HG03066 (cell line): Measurements from ENCODE around the gene HSBP1L1.
"Not testable (repeated sequence)": the region's sequence is repeated elsewhere in the genome, so short reads cannot be mapped to it uniquely, and the experiment has no call there.

Experiments used
- ATAC-seq: cut with Tn5 transposase; IDR thresholded peaks from one replicate; pipeline ENCODE4 v1.9.1; 2021; ENCODE audit warnings: low read depth; ENCODE audit not compliant: unreplicated experiment

The HSBP1L1 gene

DNA sequence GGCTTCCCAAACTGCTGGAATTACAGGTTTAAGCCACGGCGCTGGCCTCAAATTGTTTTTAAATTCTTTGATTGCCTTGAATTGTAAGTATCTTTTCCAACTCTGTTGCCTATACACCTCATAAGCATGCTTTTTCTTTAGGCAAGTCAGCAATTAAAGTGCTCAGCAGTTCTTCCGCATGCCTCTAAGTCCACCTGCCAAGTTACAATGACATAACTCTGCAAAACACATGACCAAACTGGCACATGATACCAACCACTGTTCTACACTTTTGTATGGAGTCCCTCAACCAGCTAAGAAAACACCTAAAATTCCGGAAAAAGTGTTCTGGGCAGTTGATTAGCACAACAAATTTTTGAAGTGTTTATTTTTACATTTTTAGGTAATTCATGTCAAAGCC is 18.8 kb downstream of the HSBP1L1 start:
- no peak for ATAC-seq

DNA sequence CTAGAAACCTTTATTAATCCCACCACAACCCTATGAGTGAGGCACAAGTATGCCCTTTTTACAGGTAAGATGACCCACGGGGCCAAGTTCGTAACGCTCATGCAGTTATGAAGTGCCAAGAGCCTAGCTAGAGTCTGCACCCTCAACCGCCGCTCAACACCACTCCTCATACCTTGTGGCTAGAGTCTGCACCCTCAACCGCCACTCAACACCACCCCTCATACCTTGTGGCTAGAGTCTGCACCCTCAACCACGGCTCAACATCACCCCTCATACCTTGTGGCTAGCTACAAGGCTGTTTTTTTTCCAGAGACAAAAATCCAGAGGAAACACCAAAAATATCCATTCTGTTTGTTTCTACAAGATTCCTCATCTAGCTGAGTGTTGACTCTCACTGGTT is 19.4 kb downstream of the HSBP1L1 start:
- no peak for ATAC-seq

DNA sequence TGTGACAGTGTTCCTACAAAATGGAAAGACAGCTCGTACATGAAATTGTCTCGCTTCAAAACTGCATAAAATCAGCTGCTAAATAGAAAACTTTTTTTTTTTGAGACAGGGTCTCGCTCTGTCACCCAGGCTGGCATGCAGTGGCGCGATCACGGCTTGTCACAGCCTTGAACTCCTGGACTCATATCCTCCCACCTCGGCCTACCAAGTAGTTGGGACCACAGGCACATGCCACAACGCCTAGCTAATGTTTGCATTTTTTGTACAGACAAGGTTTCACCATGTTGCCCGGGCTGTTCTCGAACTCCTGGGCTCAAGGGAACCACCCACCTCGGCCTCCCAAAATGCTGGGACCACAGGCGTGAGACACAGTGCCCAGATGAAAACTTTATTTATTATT is 20.7 kb downstream of the HSBP1L1 start:
- no peak for ATAC-seq

DNA sequence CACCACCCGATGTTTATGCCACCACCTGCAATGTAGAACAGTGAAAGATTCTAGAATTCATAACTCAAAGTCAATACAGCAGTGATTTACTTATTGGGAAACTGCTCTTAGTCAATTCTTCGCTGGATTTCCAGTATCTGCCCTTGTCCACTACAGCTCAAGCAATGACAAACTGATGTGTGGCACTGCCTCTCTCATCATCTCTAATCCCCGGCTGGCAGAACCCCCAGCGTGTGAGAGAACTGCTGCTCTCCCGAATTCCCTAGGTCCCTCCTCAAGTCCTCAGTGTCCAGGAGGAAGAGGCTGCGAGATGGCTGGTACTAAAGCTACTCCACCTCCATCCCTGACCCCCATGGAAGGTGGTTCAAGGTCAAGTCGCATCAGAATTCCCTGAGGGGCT is 22.3 kb downstream of the HSBP1L1 start:
- no peak for ATAC-seq

DNA sequence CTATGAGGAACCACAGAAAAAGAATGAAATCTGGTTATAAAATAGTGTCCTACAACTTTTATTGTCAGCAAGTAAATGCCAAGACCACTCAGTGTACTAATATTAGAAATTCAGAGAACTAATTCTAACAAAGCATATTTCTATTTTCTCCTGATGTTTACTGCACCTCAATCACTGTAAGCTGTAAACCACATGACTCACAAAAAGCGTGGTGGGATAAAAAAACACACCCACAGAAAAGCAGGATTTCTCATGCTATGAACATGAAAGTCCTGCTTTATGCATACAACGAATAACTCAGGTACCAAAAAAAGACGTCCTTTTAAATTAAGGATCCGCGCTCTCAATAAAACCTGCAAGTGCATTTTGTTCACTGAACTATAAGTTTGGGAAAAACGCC is 23.1 kb downstream of the HSBP1L1 start:
- no peak for ATAC-seq

DNA sequence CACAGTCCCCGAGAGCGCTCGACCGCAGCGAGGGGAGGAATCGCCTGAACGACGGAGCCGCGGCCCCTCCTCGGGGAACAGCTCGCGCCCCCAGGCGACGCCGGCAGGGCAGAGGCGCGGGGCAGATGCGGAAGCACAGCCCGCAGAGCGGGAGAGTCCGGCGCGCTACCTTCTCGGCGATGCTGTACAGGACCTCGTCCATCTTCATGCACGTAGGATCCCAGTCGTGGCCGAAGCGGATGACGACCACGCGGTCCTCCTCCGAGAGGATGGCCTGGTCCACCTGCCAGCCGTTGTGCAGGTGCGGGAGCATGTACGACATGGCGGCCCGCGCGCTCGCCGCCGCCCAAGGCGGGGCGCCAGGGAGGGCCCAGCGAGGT is 23.6 kb downstream of the HSBP1L1 start:
- ATAC-seq: peak; percentile 64

DNA sequence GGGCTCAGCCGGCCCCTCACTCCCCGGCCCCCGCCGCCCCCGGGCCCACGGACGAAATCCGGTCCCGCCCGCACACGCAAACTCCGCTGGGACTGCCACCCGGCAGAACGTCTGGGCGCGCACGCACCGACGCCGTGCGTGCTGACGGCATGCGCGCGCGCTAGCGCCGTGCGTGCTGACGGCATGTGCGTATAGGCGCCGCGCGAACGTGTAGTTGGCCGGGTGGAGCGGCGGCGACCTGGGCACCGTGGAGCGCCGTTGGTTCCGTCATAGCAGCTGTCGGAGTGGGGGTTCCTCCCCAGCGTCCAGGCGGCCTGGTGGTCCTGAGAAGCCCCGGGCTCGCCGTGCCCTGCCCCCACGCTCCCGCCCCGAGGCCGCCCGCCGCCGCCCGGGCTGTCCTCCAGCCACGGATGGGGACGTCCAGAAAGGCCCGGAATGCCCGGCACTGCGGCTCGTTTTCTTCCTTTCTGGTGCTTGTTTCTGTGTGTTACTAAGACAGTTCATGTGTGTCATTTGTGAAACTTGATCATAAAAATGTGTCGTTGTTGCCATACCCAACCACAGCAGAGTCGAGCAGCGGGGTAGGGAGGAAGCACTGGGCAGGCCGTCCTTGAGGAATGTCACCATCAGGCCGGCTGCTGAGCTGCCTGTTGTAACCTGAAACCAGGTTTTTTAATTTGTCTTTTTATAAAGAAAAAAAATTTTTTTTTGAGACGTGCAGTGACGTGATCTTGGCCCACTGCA is 24.2 kb downstream of the HSBP1L1 start, which contains the start of gene TXNL4A:
TSS of gene TXNL4A (minus strand) at position 113 of the 744 bp plus-strand sequence. CDS start 171 bp downstream, outside the sequence.
- peak; percentile 94 for ATAC-seq

DNA sequence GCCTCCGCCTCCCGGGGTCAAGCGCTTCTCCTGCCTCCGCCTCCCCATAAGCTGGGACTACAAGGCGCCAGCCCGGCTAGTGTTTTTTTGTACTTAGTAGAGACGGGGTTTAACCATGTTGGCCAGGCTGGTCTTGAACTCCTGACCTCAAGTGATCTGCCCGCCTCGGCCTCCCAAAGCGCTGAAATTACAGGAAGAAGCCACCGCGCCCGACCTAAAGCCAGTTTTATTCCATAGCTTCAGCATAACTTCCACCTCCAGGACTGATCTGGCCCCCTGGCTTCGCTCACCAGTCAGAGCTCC is 24.7 kb downstream of the HSBP1L1 start:
- ATAC-seq: no peak

DNA sequence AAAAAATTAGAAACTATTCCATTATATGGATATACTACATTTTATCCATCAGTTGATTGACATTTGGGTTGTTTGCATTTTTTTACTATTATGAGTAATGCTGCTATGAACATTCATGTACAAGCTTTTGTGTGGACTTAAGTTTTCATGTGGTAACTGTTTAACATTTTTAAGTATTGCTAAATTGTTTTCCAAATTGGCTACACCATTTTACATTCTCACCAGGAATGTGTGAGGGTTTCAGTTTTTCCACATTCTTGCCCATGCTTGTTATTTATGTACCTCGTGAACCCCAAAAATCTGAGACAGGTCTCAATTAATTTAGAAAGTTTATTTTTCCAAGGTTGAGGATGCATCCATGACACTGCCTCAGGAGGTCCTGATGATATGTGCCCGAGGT is 27.1 kb downstream of the HSBP1L1 start:
- ATAC-seq: no peak

DNA sequence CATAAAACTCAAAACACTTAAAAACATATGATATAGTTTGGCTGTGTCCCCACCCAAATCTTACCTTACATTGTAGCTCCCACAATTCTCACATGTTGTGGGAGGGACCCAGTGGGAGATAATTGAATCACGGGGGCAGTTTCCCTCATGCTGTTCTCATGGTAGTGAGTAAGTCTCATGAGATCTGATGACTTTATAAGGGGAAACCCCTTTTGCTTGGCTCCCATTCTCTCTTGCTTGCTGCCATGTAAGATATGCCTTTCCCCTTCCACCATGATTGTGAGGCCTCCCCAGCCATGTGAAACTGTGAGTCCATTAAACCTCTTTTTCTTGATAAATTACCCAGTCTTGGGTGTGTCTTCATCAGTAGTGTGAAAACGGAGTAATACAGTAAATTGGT is 35.3 kb downstream of the HSBP1L1 start:
- not testable (repeated sequence) for ATAC-seq

DNA sequence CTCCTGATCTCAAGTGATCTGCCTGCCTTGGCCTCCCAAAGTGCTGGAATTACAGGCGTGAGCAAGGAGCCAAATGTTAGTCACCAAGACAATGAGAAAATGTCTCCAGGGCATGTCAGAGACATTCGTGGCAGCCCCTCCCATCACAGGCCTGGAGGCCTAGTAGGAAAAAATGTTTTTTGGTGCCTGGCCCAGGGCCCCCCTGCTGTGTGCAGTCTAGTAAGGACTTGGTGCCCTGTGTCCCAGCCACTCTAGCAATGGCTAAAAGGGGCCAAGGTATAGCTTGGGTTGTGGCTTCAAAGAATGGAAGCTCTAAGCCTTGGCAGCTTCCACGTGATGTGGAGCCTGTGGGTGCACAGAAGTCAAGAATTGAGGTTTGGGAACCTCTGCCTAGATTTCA is 36.4 kb downstream of the HSBP1L1 start:
- ATAC-seq: no peak

DNA sequence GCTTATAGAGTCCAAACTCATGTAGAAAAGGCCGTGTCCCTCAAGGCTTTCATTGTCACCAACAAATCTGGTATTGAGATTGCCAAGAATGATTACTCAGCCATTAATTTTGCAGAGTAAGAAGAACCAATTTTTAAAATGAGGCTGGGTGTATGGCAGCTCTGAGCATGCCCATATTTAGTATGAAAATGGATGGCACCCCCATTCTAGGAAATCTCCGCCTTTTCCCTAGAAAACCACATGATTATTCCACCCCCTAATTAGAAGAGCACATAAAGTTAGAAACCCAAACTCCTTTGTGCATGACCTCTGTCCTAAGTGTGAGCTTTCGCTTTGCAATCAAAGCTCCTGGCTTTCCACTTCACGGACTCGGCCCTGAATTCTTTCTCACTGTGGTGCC is 38.0 kb downstream of the HSBP1L1 start:
- ATAC-seq: no peak

DNA sequence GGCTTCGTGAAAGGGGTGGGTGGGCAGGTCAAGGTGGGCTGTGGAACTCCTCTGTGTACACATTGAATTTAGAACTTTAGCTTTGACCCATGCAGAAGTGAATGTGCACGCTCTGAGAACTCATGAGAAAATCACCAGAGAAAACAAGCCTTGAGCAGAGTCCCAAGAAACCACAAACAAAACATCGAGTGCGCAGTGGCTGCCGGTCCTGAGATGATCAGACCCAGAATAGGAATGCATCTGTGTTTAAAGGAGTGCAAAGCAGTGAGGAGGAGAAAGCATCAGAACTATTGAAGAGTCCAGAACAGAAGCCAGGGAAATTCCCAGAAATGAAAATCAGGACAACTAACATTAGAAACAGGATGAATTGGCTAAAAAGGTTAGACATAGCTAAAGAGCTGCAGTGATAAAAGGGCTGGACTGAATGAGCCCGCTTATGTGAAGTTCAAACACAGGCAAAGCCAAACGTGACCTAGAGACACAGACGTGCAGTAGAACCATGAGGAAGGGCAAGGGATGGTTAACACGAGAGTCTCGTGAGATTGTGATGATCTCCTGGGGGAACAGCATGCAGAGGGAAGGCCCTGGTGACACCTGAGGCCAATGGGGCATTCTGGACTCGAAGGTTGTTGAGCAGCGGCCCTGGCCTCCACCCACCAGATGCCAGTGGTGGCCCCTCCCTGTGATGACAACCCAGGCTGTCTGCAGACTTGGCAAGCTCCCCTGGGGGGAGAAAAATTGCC is 40.3 kb downstream of the HSBP1L1 start:
- no peak for ATAC-seq

DNA sequence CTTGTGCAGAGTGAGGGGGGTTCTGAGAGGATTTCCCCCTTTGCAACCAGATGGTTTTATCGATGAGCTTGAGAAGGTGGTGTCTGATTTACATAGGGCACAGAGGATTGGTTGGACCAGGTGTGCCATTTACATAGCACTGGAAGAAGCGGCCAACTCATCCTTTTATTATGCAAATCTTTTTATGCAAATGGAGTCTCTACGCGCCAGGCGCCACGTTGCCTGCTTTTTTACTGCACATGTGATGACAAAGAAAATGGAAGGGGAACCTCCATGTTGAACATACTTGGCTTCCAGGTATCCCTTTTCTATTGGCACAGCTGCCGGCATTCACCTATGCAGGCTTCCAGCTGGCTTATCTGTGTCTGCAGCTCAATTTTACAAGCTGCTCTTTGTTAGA is 42.3 kb downstream of the HSBP1L1 start:
- ATAC-seq: no peak

DNA sequence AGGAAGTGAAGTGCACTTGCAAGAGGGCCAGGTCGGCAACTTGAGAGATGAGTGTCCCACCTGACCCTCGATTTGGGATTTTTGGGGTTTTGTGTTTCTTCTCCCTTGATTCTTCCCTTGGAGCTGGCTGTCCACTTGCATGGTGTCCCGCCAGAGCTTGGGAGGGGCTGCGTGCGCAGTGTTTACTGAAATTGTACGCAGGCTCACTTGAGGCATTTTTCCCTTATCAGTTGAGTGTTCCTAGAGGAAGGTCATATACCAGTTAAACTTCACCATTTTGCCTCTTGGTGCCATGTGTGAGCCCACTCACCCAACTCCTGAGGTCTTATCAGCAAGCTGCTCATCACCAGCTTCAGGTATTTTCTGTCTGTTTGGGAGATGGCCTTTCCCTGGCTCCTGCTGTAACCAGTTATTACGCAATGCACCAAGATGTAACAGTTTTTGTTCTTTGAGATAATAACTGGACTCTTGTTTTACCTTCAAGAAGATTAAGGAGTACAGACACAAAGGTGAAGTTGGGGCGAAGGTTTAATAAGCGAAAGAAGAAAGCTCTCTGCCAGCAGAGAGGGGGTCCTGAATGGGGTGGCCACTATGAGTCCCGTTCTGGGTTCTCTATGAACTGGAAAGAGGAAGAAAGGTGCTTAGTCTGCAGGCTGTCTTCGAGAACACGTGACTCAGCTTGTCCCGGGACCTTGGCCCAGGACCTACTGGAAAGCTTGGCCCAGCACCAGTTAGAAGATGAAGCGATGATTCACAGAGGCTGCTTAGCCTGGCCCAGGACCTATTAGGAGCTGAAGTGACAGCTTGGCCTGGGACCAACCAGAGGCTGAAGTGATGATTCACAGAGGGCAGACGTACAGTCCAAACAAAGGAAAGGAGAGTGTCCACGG is 45.5 kb downstream of the HSBP1L1 start:
- no peak for ATAC-seq

DNA sequence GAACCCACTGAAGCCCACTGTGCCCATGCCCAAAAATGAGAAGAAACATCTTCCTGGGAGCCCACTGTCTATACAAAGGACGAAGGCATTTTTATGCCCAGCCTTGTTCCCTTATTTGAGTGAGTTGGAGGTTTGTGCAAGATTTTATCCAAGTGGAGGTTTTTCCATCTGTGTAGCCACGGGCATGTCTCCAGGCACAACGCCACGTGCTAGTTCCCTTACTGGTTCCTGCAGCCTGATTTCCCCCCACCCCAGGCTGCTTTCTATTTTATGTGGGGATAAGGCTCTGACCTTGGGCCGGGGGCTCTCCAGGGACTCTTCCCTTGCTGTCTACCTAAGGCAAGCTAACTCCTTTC is 46.1 kb downstream of the HSBP1L1 start:
- ATAC-seq: no peak

DNA sequence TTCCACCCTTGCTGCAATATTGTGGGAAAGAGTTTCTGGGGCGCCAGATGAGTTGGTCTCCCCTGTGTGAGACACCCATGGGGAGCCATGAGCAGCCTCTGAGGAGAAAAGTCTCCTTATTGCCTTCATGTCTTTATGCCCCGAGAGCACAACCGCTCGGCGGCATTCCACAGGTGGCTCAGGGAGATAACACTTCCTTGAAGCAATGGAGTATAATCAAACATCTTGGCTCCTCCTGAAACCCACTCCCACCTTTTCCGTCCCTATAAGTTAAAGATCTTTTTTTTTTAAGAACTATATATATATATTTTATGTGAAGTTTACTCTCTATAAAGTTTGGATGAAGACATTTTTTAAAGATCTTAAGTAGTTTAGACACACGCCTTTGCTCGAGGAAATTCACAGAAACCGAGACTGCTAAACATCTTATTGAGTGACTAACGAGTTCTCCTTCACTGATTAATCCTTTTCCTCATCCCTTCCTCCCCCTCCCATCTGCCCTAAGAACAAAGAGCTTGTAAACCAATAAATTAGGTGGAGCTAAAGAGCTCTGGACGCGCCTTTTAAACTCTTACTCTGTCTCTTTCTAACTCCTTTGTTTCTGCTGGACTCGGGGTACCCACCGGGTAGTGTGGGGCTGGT is 47.2 kb downstream of the HSBP1L1 start:
- ATAC-seq: not testable (repeated sequence)

DNA sequence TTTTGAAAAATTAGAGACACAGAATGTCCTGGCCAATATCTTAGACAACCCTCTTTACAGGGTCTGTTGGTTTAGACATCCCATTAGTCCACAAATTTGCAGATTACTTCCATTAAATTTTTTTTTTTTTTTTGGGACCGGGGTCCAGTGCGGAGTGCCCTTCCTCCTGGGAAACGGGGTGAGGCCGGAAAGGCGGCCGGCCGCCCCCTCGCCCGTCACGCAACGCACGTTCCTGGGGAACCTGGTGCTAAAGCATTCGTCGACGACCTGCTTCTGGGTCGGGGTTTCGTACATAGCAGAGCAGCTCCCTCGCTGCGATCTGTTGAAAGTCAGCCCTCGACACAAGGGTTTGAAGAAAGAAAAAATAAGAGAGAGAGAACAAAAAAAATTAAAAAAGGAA is 48.3 kb downstream of the HSBP1L1 start:
- no peak for ATAC-seq
